GM12891 (cell line): ENCODE results near the gene DNAH3.

Source experiments
- DNase-seq: peaks from one replicate; pipeline ENCODE4 v3.0.0; 2011; ENCODE audit warnings: low spot score; ENCODE audit not compliant: insufficient read length
- FAIRE-seq: peaks from 2 replicates; lab custom pipeline; 2011; peaks lifted over from hg19 to GRCh38; lab: Jason Lieb, UNC
- PAX5 ChIP-seq: IDR thresholded peaks from 2 replicates; pipeline ENCODE4 v1.6.1; 2011; ENCODE audit warnings: low read length, moderate library complexity, mild to moderate bottlenecking; ENCODE audit not compliant: insufficient read depth, severe bottlenecking
- POLR2A ChIP-seq: IDR thresholded peaks from 2 replicates; pipeline ENCODE4 v1.6.1; 2011; ENCODE audit warnings: low read depth, low read length, control low read depth
- POLR2AphosphoS5 ChIP-seq: IDR thresholded peaks from 2 replicates; pipeline ENCODE4 v1.6.1; 2011; ENCODE audit warnings: low read depth, low read length, control low read depth
- POU2F2 ChIP-seq: IDR thresholded peaks from 2 replicates; pipeline ENCODE4 v1.6.1; 2011; ENCODE audit warnings: low read depth, mild to moderate bottlenecking, control low read depth, low read length, moderate library complexity
- SPI1 ChIP-seq: IDR thresholded peaks from 2 replicates; pipeline ENCODE4 v1.6.1; 2011; ENCODE audit warnings: low read depth, low read length, control low read depth
- TAF1 ChIP-seq: IDR thresholded peaks from 2 replicates; pipeline ENCODE4 v1.6.1; 2011; ENCODE audit warnings: low read depth, low read length, control low read depth

DNAH3 gene

GRCh38 chr16:20918486-20919239 lies 232.0 kb downstream of the DNAH3 start:
- TF ChIP-seq POU2F2 (no peak), POLR2AphosphoS5 (no peak), POLR2A (no peak), SPI1 (no peak), PAX5 (no peak), TAF1 (no peak)
- DNase-seq (no peak), FAIRE-seq (no peak)

- FAIRE-seq: no peak
- DNase-seq: no peak
- TF ChIP-seq PAX5: no peak
- no peak for TF ChIP-seq POLR2A
- TF ChIP-seq TAF1: no peak
- no peak for TF ChIP-seq SPI1
- no peak for TF ChIP-seq POLR2AphosphoS5
- TF ChIP-seq POU2F2: no peak
Observed at GRCh38 chr16:20916942-20917341, 233.7 kb downstream of the DNAH3 start.

- DNase-seq (no peak), FAIRE-seq (no peak)
- TF ChIP-seq POLR2AphosphoS5 (no peak), POU2F2 (no peak), PAX5 (no peak), POLR2A (no peak), SPI1 (no peak), TAF1 (no peak)
Observed at GRCh38 chr16:20916289-20916688, 234.4 kb downstream of the DNAH3 start.

GRCh38 chr16:20911361-20911760 lies 239.3 kb downstream of the DNAH3 start:
- TF ChIP-seq SPI1: no peak
- FAIRE-seq (no peak), DNase-seq (no peak)

GRCh38 chr16:20910781-20911321 lies 239.8 kb downstream of the DNAH3 start:
- DNase-seq (no peak), FAIRE-seq (no peak)

GRCh38 chr16:20906341-20907255 lies 244.0 kb downstream of the DNAH3 start:
- DNase-seq (no peak), FAIRE-seq (no peak)
- TF ChIP-seq PAX5 (no peak), POLR2A (no peak), TAF1 (no peak), SPI1 (no peak), POU2F2 (no peak), POLR2AphosphoS5 (no peak)

More at GRCh38 chr16:20910781-20911321, 239.8 kb downstream of the DNAH3 start:
- TF ChIP-seq POU2F2: no peak
- TF ChIP-seq PAX5: no peak
- TF ChIP-seq SPI1: no peak
- TF ChIP-seq POLR2A: no peak
- no peak for TF ChIP-seq POLR2AphosphoS5
- TF ChIP-seq TAF1: no peak

- FAIRE-seq (no peak), DNase-seq (no peak)
- TF ChIP-seq TAF1: no peak
- no peak for TF ChIP-seq SPI1
- no peak for TF ChIP-seq POU2F2
- TF ChIP-seq PAX5: no peak
- TF ChIP-seq POLR2AphosphoS5: no peak
- TF ChIP-seq POLR2A: no peak
Observed at GRCh38 chr16:20905576-20905975, 245.1 kb downstream of the DNAH3 start.

GRCh38 chr16:20904507-20905081 lies 246.1 kb downstream of the DNAH3 start:
- TF ChIP-seq SPI1 (peak; percentile 95), PAX5 (no peak)
- FAIRE-seq (peak; percentile 47), DNase-seq (peak; percentile 20)

GRCh38 chr16:20903899-20904506 lies 246.6 kb downstream of the DNAH3 start:
- no peak for FAIRE-seq
- TF ChIP-seq PAX5: no peak
- DNase-seq: no peak
